Parathyroid adenoma (tissue), 2 donors: Measurements from ENCODE around the gene MAPK11.

Experiments
- H2AFZ ChIP-seq: fragments of 300-600 bp; sonication (generic); one replicate; pipeline ENCODE4 v1.7.0; 2017; ENCODE audit warnings: antibody characterized with exemption, mild to moderate bottlenecking
- H3K27ac ChIP-seq: fragments of 300-600 bp; sonication (generic); one replicate; pipeline ENCODE4 v1.7.0; 2017
- H3K27me3 ChIP-seq: fragments of 300-600 bp; sonication (generic); one replicate; pipeline ENCODE4 v1.7.0; 2017; ENCODE audit warnings: low read length; ENCODE audit not compliant: control insufficient read depth, insufficient read depth
- H3K36me3 ChIP-seq: fragments of 300-600 bp; sonication (generic); one replicate; pipeline ENCODE4 v1.7.0; 2017; ENCODE audit warnings: low read length; ENCODE audit not compliant: control insufficient read depth, insufficient read depth
- H3K4me1 ChIP-seq: fragments of 300-600 bp; sonication (generic); one replicate; pipeline ENCODE4 v1.7.0; 2017; ENCODE audit warnings: control low read depth
- H3K4me2 ChIP-seq: fragments of 300-600 bp; sonication (generic); one replicate; pipeline ENCODE4 v1.7.0; 2017; ENCODE audit warnings: low read length
- H3K4me3 ChIP-seq: fragments of 300-600 bp; sonication (generic); one replicate; pipeline ENCODE4 v1.7.0; 2017; ENCODE audit warnings: low read depth, low read length
- H3K79me2 ChIP-seq: fragments of 300-600 bp; sonication (generic); one replicate; pipeline ENCODE4 v1.7.0; 2017; ENCODE audit warnings: control low read depth
- H3K9ac ChIP-seq: fragments of 300-600 bp; sonication (generic); one replicate; pipeline ENCODE4 v1.7.0; 2017; ENCODE audit warnings: mild to moderate bottlenecking
- H3K9me3 ChIP-seq: fragments of 300-600 bp; sonication (generic); one replicate; pipeline ENCODE4 v1.7.0; 2017; ENCODE audit warnings: low read length; ENCODE audit not compliant: control insufficient read depth
- CTCF ChIP-seq: fragments of 300-600 bp; sonication (generic); IDR thresholded peaks from one replicate; pipeline ENCODE4 v1.7.0; 2017; ENCODE audit warnings: antibody characterized with exemption, mild to moderate bottlenecking
- donor health status: primary hyperparathyroidism.

Gene MAPK11

GRCh38 chr22:50272044-50272802, 2.0 kb upstream of the MAPK11 start:
- no peak overlapping the region for H3K27ac ChIP-seq
- TF ChIP-seq CTCF = no peak

DNA sequence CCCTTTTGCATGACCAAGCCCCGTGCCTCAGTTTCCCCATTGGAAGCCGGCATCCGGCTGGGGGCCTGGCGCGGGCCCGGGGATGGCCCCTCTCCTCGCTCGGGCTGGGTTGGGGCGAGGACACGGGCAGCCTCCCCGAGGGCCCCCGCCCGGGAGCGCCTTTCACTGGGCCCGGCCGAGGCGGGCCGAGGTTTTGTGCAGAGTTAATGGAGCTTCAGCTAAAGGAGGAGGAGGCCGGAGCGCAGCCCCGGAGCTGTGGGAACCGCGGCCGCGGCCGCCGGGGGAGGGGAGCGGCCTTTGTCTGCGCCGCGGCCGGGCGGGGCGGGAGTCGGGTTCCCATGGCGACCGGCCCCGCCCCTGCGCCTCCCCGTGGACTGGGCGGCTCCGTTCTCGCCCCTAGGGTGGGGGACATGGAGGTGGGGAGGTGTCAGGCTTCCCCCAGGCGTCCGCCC, 1.4 kb upstream of the MAPK11 start:
- Histone ChIP-seq H3K9me3 (no peaks in the 10 kb centered on the region), H3K27me3 (no peaks in the 10 kb centered on the region), H3K4me2 (peak overlapping the region; percentile 92), H3K36me3 (no peaks in the 10 kb centered on the region), H3K4me1 (peaks cover 3% of the 10 kb centered on the region), H3K9ac (no peak overlapping the region), H3K4me3 (peak overlapping the region; percentile 57), H3K27ac (peak overlapping the region; percentile 32), H3K79me2 (no peaks in the 10 kb centered on the region), H2AFZ (peak overlapping the region; percentile 68)
- TF ChIP-seq CTCF = no peak

More at GRCh38 chr22:50272044-50272802, 2.0 kb upstream of the MAPK11 start:
- no peak overlapping the region for H3K9ac ChIP-seq
- peaks cover 3% of the 10 kb centered on the region for H3K4me1 ChIP-seq
- no peaks in the 10 kb centered on the region for H3K36me3 ChIP-seq
- H3K27me3 ChIP-seq = no peaks in the 10 kb centered on the region
- no peak overlapping the region for H3K4me3 ChIP-seq
- H3K4me2 ChIP-seq = no peak overlapping the region
- H2AFZ ChIP-seq = no peak overlapping the region
- H3K79me2 ChIP-seq = no peaks in the 10 kb centered on the region
- H3K9me3 ChIP-seq = no peaks in the 10 kb centered on the region

GRCh38 chr22:50270666-50271394, 650 bp upstream of the MAPK11 start:
- H3K79me2 ChIP-seq = no peaks in the 10 kb centered on the region
- peak overlapping the region; percentile 92 for H3K4me2 ChIP-seq
- H3K36me3 ChIP-seq = no peaks in the 10 kb centered on the region
- peak overlapping the region; percentile 57 for H3K4me3 ChIP-seq
- no peak for TF ChIP-seq CTCF
- peak overlapping the region; percentile 37 for H3K9ac ChIP-seq
- no peaks in the 10 kb centered on the region for H3K27me3 ChIP-seq
- peak overlapping the region; percentile 74 for H3K27ac ChIP-seq
- peaks cover 3% of the 10 kb centered on the region for H3K4me1 ChIP-seq
- H2AFZ ChIP-seq = peak overlapping the region; percentile 64
- no peaks in the 10 kb centered on the region for H3K9me3 ChIP-seq

- H3K27me3 ChIP-seq = no peaks in the 10 kb centered on the region
- H3K36me3 ChIP-seq = no peaks in the 10 kb centered on the region
- peaks cover 3% of the 10 kb centered on the region for H3K4me1 ChIP-seq
- H3K9me3 ChIP-seq = no peaks in the 10 kb centered on the region
- no peak overlapping the region for H3K9ac ChIP-seq
- no peak for TF ChIP-seq CTCF
- H3K27ac ChIP-seq = peak overlapping the region; percentile 62
- H3K79me2 ChIP-seq = no peaks in the 10 kb centered on the region
- H2AFZ ChIP-seq = peak overlapping the region; percentile 46
- H3K4me2 ChIP-seq = peak overlapping the region; percentile 66
- H3K4me3 ChIP-seq = peak overlapping the region; percentile 11
Measured at GRCh38 chr22:50269573-50269969, 609 bp downstream of the MAPK11 start.
